IMR-90 (cell line): ENCODE data around the gene REXO1. TPM values are rescaled to one million over a fixed set of nuclear protein-coding genes. Genes with fewer than 3 reads are reported as not detected.

Experiments used
- ATAC-seq: fragments of 200-7000 bp; cut with Tn5 transposase; 2 replicates; pipeline ENCODE4 v1.9.1; 2020; ENCODE audit warnings: low read depth, mild to moderate bottlenecking, moderate library complexity
- BruUV-seq: library from RNA; stranded (reverse); fragments of 400-500 nt; replicated peaks from 2 replicates; lab custom pipeline; 2021; lab: Mats Ljungman, UMichigan
- CTCF ChIA-PET: fragments of 300-600 bp; formaldehyde crosslinking; extraction: SDS; loops from one replicate; lab custom pipeline; 2021; ENCODE audit warnings: antibody characterized with exemption; lab: Yijun Ruan, JAX
- POLR2A ChIA-PET: fragments of 300-600 bp; sonication (Branson Sonifier 250); formaldehyde crosslinking; loops from one replicate; lab custom pipeline; 2022; ENCODE audit warnings: antibody characterized with exemption; ENCODE audit not compliant: unreplicated experiment; lab: Charles Lee
- DNase-seq: peaks from one replicate; pipeline ENCODE4 v3.0.0; 2013
- H2AFZ ChIP-seq: replicated peaks from 2 replicates; pipeline ENCODE3; 2013; ENCODE audit warnings: low read length, mild to moderate bottlenecking; ENCODE audit not compliant: poor library complexity
- H2AK5ac ChIP-seq: 2 replicates; pipeline ENCODE4 v1.6.1; 2013; ENCODE audit warnings: low read depth, low read length, inconsistent platforms
- H2AK9ac ChIP-seq: replicated peaks from 2 replicates; pipeline ENCODE3; 2013; ENCODE audit warnings: mild to moderate bottlenecking, low read depth, low read length, moderate library complexity; ENCODE audit not compliant: poor library complexity
- H2BK120ac ChIP-seq: 2 replicates; pipeline ENCODE4 v1.6.1; 2013; ENCODE audit warnings: low read depth, low read length, inconsistent platforms
- H2BK15ac ChIP-seq: 3 replicates; pipeline ENCODE4 v1.6.1; 2013; ENCODE audit warnings: low read depth, low read length, inconsistent platforms
- H2BK20ac ChIP-seq: 2 replicates; pipeline ENCODE4 v1.6.1; 2013; ENCODE audit warnings: low read depth, mild to moderate bottlenecking, inconsistent platforms, low read length, moderate library complexity
- H2BK5ac ChIP-seq: 2 replicates; pipeline ENCODE4 v1.6.1; 2013; ENCODE audit warnings: mild to moderate bottlenecking, low read depth, low read length, inconsistent platforms; ENCODE audit not compliant: poor library complexity, severe bottlenecking
- H3K14ac ChIP-seq: replicated peaks from 2 replicates; pipeline ENCODE4 v1.6.1; 2013; ENCODE audit warnings: low read depth, low read length, inconsistent platforms
- H3K18ac ChIP-seq: 2 replicates; pipeline ENCODE4 v1.6.1; 2013; ENCODE audit warnings: low read depth, low read length, control low read depth
- H3K23ac ChIP-seq: 2 replicates; pipeline ENCODE4 v1.6.1; 2013; ENCODE audit warnings: low read depth, low read length, inconsistent platforms
- H3K27ac ChIP-seq: 2 replicates; pipeline ENCODE4 v1.5.1; 2013; ENCODE audit warnings: mild to moderate bottlenecking, control low read depth, low read length; ENCODE audit not compliant: insufficient read depth
- H3K27me3 ChIP-seq: 2 replicates; pipeline ENCODE4 v1.6.1; 2013; ENCODE audit warnings: low read length; ENCODE audit not compliant: control insufficient read depth, insufficient read depth
- H3K36me3 ChIP-seq: 2 replicates; pipeline ENCODE4 v1.6.1; 2013; ENCODE audit warnings: low read length, mixed read lengths; ENCODE audit not compliant: control insufficient read depth, insufficient read depth
- H3K4ac ChIP-seq: 2 replicates; pipeline ENCODE4 v1.6.1; 2013; ENCODE audit warnings: low read depth, low read length, inconsistent platforms
- H3K4me1 ChIP-seq: 2 replicates; pipeline ENCODE4 v1.6.1; 2013; ENCODE audit warnings: low read length, mixed read lengths; ENCODE audit not compliant: control insufficient read depth, insufficient read depth
- H3K4me2 ChIP-seq: 2 replicates; pipeline ENCODE4 v1.6.1; 2013; ENCODE audit warnings: low read depth, mild to moderate bottlenecking, control low read depth, low read length, moderate library complexity
- H3K4me3 ChIP-seq: 2 replicates; pipeline ENCODE4 v1.5.1; 2013; ENCODE audit warnings: low read depth, mild to moderate bottlenecking, control low read depth, low read length, moderate library complexity; ENCODE audit not compliant: insufficient read depth
- H3K56ac ChIP-seq: 2 replicates; pipeline ENCODE4 v1.6.1; 2013; ENCODE audit warnings: low read length, inconsistent platforms; ENCODE audit not compliant: insufficient read depth; ENCODE audit errors: extremely low read depth
- H3K79me1 ChIP-seq, 2 experiments: 2 replicates each; pipeline ENCODE4 v1.6.1; 2013; ENCODE audit warnings: low read length in 2 of 2, inconsistent platforms in 1 of 2, low read depth in 1 of 2
- H3K9ac ChIP-seq: 2 replicates; pipeline ENCODE4 v1.6.1; 2013; ENCODE audit warnings: low read depth, low read length, control low read depth
- H3K9me1 ChIP-seq: 2 replicates; pipeline ENCODE4 v1.6.1; 2013; ENCODE audit warnings: low read length, inconsistent platforms; ENCODE audit not compliant: insufficient read depth
- H3K9me3 ChIP-seq: 2 replicates; pipeline ENCODE4 v1.6.1; 2013; ENCODE audit warnings: low read length; ENCODE audit not compliant: control insufficient read depth, insufficient read depth
- H4K20me1 ChIP-seq: 2 replicates; pipeline ENCODE4 v1.6.1; 2013; ENCODE audit warnings: low read length, inconsistent platforms; ENCODE audit not compliant: insufficient read depth
- H4K5ac ChIP-seq: 2 replicates; pipeline ENCODE4 v1.6.1; 2013; ENCODE audit warnings: mild to moderate bottlenecking, low read depth, low read length, control low read depth
- H4K8ac ChIP-seq, 2 experiments: 2 replicates each; pipeline ENCODE4 v1.6.1; 2013; ENCODE audit warnings: low read depth in 2 of 2, low read length in 2 of 2, control low read depth in 1 of 2, inconsistent platforms in 1 of 2
- H4K91ac ChIP-seq: 2 replicates; pipeline ENCODE4 v1.6.1; 2013; ENCODE audit warnings: low read depth, low read length, inconsistent platforms; ENCODE audit not compliant: insufficient read depth
- CEBPB ChIP-seq: IDR thresholded peaks from 2 replicates; pipeline ENCODE4 v1.6.1; 2012; ENCODE audit warnings: low read depth, low read length, improper control_type of control experiment
- ELK1 ChIP-seq: fragments of 150-350 bp; IDR thresholded peaks from 2 replicates; pipeline ENCODE4 v1.6.1; 2016; ENCODE audit warnings: low read depth, mild to moderate bottlenecking, low read length, moderate library complexity, borderline replicate concordance
- FOS ChIP-seq: fragments of 150-350 bp; IDR thresholded peaks from 2 replicates; pipeline ENCODE4 v1.6.1; 2016; ENCODE audit warnings: low read depth, low read length
- MAFK ChIP-seq: IDR thresholded peaks from 2 replicates; pipeline ENCODE4 v1.6.1; 2012; ENCODE audit warnings: low read depth, low read length, improper control_type of control experiment
- MAZ ChIP-seq: IDR thresholded peaks from 2 replicates; pipeline ENCODE4 v1.6.1; 2012; ENCODE audit warnings: low read depth, mild to moderate bottlenecking, low read length, improper control_type of control experiment, moderate library complexity, borderline replicate concordance
- NFE2L2 ChIP-seq: fragments of 150-350 bp; IDR thresholded peaks from 2 replicates; pipeline ENCODE4 v1.6.1; 2016; ENCODE audit warnings: low read depth, mild to moderate bottlenecking, low read length
- RCOR1 ChIP-seq: IDR thresholded peaks from 2 replicates; pipeline ENCODE4 v1.6.1; 2012; ENCODE audit warnings: mild to moderate bottlenecking, low read length, improper control_type of control experiment; ENCODE audit not compliant: insufficient replicate concordance
- SMC3 ChIP-seq: fragments of 150-350 bp; IDR thresholded peaks from 2 replicates; pipeline ENCODE4 v1.6.1; 2016; ENCODE audit warnings: low read depth, mild to moderate bottlenecking, antibody characterized with exemption, low read length, moderate library complexity
- WGBS, 2 experiments: methylation state at CpG; one replicate each; pipeline versions ENCODE4 v1.1.5 to v1.1.7; 2013; ENCODE audit warnings: missing lambda C conversion rate in 2 of 2; ENCODE audit not compliant: insufficient read length in 1 of 2; ENCODE audit errors: extremely low coverage in 2 of 2; 5-methylcytosine and 5-hydroxymethylcytosine counted together
- dilution Hi-C: fragments of 300-500 bp; cut with HindIII; formaldehyde crosslinking; loops from one replicate; pipeline ENCODE4 v1.14.3; 2018; ENCODE audit warnings: low sequenced_read_pairs; ENCODE audit not compliant: unreplicated experiment
- in situ Hi-C: fragments of 300-500 bp; cut with MboI; formaldehyde crosslinking; loops from 3 replicates; pipeline ENCODE4 v1.14.3; 2019; ENCODE audit warnings: low sequenced_read_pairs, inconsistent platforms, mixed read lengths
- intact Hi-C: fragments of 100-400 bp; cut with micrococcal nuclease; formaldehyde crosslinking; loops from 2 replicates; pipeline ENCODE4 v1.10.0; 2022
- polyA plus RNA-seq, 3 experiments: library from polyadenylated mRNA; depleted of rRNA; stranded (reverse); fragments of >200 nt; gene quantifications; 2 replicates each; pipeline ENCODE4 v1.2.3, GENCODE V29; 2012; ENCODE audit warnings: low replicate concordance in 1 of 3
- total RNA-seq: library from RNA; depleted of rRNA; stranded (reverse); fragments of >200 nt; gene quantifications from 2 replicates; pipeline ENCODE4 v1.2.3, GENCODE V29; 2012

REXO1 gene
- total and polyA plus RNA-seq, 2 of the 4 experiments (the other 2 are of a cell fraction), result 1.4 to 63.7 TPM

DNA sequence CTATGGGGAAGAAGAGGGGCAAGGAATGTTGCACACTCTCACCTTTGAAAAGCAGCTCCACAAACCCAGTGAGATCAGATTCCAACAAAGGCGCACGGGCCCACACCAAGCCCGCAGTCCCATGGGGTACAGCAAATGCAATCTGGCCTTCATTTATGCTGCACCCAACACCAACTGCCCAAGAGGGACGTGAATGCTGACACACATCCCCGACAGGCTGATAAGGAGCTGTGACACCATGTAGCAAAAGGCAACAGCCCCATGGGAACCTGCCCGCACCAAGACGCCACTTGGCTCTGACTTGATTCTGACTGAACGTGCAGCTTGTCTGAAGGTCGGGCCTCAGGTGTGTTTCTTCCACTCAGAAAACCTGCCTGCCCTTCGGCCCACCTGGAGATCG lies 17.3 kb downstream of the REXO1 start:
- no peak overlapping the region for H3K4me2 ChIP-seq
- H3K9ac ChIP-seq, result no peak overlapping the region
- intact Hi-C loops, result no loop called here
- H2AFZ ChIP-seq, result peak overlapping the region; percentile 32
- H2AK5ac ChIP-seq, result no peak overlapping the region
- no peaks in the 10 kb centered on the region for H3K27me3 ChIP-seq
- 92% methylated on average over 9 of the region's 11 CpGs; no CpG with 5 or more reads in 1 of the 2 experiments for whole genome bisulfite sequencing, 2 experiments
- dilution Hi-C loops, result no loop called here
- no peak overlapping the region for H3K18ac ChIP-seq
- no peak overlapping the region for H3K56ac ChIP-seq
- no peak overlapping the region for H2BK15ac ChIP-seq
- H4K91ac ChIP-seq, result no peak overlapping the region
- no TSS peak for BruUV-seq
- no peak overlapping the region for H2BK120ac ChIP-seq
- no peak overlapping the region for H3K4me3 ChIP-seq
- no peak overlapping the region for H3K23ac ChIP-seq
- no peak overlapping the region for H4K8ac ChIP-seq
- TF ChIP-seq MAFK (no peak), NFE2L2 (no peak), SMC3 (no peak), FOS (no peak), CEBPB (no peak), MAZ (no peak), ELK1 (no peak), RCOR1 (no peak)
- peaks cover 65% of the 10 kb centered on the region for H4K20me1 ChIP-seq
- H2BK20ac ChIP-seq, result no peak overlapping the region
- DNase-seq, result no peak
- H2AK9ac ChIP-seq, result peak overlapping the region; percentile 9
- H3K79me1 ChIP-seq, result peaks cover 19 to 59% of the 10 kb centered on the region in 2 experiments
- no peak overlapping the region for H4K5ac ChIP-seq
- H3K9me1 ChIP-seq, result no peaks in the 10 kb centered on the region
- in situ Hi-C loops, result no loop called here
- no peak overlapping the region for H3K27ac ChIP-seq
- H3K14ac ChIP-seq, result no peak overlapping the region
- H3K9me3 ChIP-seq, result no peaks in the 10 kb centered on the region
- POLR2A ChIA-PET, result no interaction called here
- CTCF ChIA-PET, result no interaction called here
- peaks cover 10% of the 10 kb centered on the region; the same call in 1 of the 2 replicates for H3K36me3 ChIP-seq
- H3K4ac ChIP-seq, result no peak overlapping the region
- no peak overlapping the region for H2BK5ac ChIP-seq
- peaks cover 4% of the 10 kb centered on the region; the same call in 1 of the 2 replicates for H3K4me1 ChIP-seq
- ATAC-seq, result no peak
